ENCODE results near the gene USP12. TPM values are rescaled to one million over a fixed set of nuclear protein-coding genes. Genes with fewer than 3 reads are reported as not detected.
A peak's percentile ranks its signal among the peaks of the same experiment; 100 is the strongest.

USP12 gene
- total RNA-seq, 2 donors from 2014 or later, result 51.4 to 78.6 TPM

- H3K4me3 Mint-ChIP-seq, result no peak overlapping the region
- no peaks in the 10 kb centered on the region for H3K36me3 Mint-ChIP-seq
- peaks cover 20 to 27% of the 10 kb centered on the region in 2 donors for H3K27me3 Mint-ChIP-seq
- no peak overlapping the region for H3K27ac Mint-ChIP-seq
- H3K4me1 Mint-ChIP-seq (ENCODE audit: low read depth in 2 of 2), result peaks cover 16% of the 10 kb centered on the region in 2 donors
- no peaks in the 10 kb centered on the region for H3K9me3 Mint-ChIP-seq
- no peak for ATAC-seq
- no peak for DNase-seq (ENCODE audit: low spot score)
These were observed 142.7 kb downstream of the USP12 start for GRCh38 chr13:27028683-27029480.

DNA sequence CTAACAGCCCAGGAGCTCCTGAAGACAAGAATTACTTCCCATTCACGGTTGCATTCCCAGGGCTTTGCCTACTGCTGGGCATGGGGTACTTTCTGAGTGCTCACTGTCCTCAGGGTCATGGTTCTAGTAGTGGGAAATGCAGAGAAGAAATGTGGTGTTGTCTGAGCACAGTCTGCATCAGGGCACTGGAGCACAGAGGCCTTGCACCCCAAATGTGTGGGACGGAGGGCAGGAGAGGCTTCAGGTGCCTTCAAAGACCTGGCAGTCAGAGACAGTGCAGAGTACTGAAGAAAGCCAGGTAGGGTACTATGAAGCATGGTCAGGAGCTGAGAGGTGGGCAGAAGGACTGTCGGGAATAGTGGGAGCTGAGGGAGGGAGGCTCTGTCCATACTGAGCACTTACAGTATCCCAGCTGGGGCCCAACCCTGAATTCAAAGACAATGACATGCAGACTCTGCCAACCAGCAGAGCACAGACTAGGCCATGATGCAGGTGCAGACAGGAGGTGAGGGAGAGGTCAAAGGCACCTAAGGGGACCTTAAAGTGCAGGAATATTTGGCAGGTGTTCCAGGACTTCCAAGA is 144.4 kb downstream of the USP12 start:
- H3K4me1 Mint-ChIP-seq (ENCODE audit: low read depth in 2 of 2), result peaks cover 20 to 27% of the 10 kb centered on the region in 2 donors

GRCh38 chr13:27026396-27026795 is 145.2 kb downstream of the USP12 start:
- peak overlapping the region; percentile 54 for H3K4me3 Mint-ChIP-seq
- H3K27ac Mint-ChIP-seq, result no peak overlapping the region
- peaks cover 20 to 29% of the 10 kb centered on the region in 2 donors for H3K4me1 Mint-ChIP-seq (ENCODE audit: low read depth in 2 of 2)
- no peaks in the 10 kb centered on the region for H3K9me3 Mint-ChIP-seq
- DNase-seq (ENCODE audit: low spot score) (no peak), ATAC-seq (peak; percentile 64 to 75)
- H3K36me3 Mint-ChIP-seq, result no peaks in the 10 kb centered on the region
- H3K27me3 Mint-ChIP-seq, result peaks cover 18 to 20% of the 10 kb centered on the region in 2 donors

More for the DNA sequence above, 144.4 kb downstream of the USP12 start:
- Mint-ChIP-seq H3K4me3 (peak overlapping the region; percentile 54), H3K36me3 (no peaks in the 10 kb centered on the region), H3K9me3 (no peaks in the 10 kb centered on the region), H3K27ac (no peak overlapping the region), H3K27me3 (peaks cover 20 to 21% of the 10 kb centered on the region in 2 donors)
- no peak for DNase-seq (ENCODE audit: low spot score)
- no peak for ATAC-seq

DNA sequence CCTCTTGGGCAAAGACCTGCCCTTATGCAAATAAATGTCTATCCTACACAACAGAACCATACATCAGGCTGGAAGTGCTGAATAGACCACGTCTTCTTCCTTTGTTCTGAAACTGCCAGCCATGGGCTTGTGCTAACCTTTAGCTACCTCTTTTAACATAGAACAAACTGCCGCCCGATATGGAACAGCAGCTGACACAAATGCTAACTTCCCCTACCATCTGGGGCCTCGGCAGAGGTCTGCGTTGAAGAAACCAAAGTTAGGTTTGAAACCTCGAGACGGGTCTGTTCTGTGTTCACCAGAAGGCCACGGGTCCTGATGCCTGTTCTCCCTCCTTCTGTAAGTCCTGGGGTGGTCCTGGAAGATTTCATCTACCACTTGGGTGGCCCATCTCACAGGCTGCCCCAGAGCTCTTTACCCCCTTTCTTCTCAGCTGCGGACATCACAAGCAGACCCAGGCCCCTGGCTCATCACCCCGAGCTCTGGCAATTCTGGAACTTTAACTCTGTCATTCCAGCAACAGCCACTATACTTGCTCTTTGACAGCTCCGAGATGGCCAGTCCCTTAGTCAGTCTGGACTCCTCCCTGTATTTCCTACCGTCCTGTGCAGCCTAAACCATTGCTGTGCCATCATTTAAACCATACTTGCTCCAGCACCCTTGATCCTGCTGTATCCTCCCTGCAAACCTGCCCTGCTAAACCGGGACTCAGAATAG is 146.7 kb downstream of the USP12 start:
- Mint-ChIP-seq H3K4me3 (no peak overlapping the region), H3K27me3 (peaks cover 12 to 16% of the 10 kb centered on the region in 2 donors), H3K36me3 (no peaks in the 10 kb centered on the region), H3K4me1 (ENCODE audit: low read depth in 2 of 2) (peaks cover 20 to 29% of the 10 kb centered on the region in 2 donors), H3K9me3 (no peaks in the 10 kb centered on the region), H3K27ac (no peak overlapping the region)
- ATAC-seq (no peak), DNase-seq (ENCODE audit: low spot score) (no peak)

DNA sequence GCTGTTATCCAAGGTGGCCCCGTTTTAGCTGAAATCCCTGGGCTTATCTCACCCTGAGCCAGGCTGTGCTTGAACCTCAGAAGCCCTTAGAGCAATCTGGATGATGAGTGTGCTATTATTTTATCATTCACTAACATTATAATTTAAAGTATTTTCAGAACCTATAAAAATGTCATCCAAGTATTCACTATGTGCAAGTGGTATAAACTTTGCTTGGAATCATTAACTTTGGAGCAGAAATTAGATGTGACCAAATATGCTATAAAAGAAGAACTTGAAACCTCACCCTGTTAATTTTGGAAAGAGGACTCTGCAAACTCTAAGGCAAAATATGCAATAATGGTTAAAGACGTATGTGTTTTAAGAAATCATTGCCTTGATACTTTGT is 147.5 kb downstream of the USP12 start:
- H3K27ac Mint-ChIP-seq, result no peak overlapping the region
- DNase-seq (ENCODE audit: low spot score) (no peak), ATAC-seq (no peak)
- peaks cover 20 to 29% of the 10 kb centered on the region in 2 donors for H3K4me1 Mint-ChIP-seq (ENCODE audit: low read depth in 2 of 2)
- no peaks in the 10 kb centered on the region for H3K36me3 Mint-ChIP-seq
- H3K27me3 Mint-ChIP-seq, result peaks cover 10 to 11% of the 10 kb centered on the region in 2 donors
- H3K9me3 Mint-ChIP-seq, result no peaks in the 10 kb centered on the region
- H3K4me3 Mint-ChIP-seq, result no peak overlapping the region

- Mint-ChIP-seq H3K27me3 (peaks cover 5 to 8% of the 10 kb centered on the region in 2 donors), H3K4me1 (ENCODE audit: low read depth in 2 of 2) (peaks cover 20 to 29% of the 10 kb centered on the region in 2 donors), H3K27ac (no peak overlapping the region), H3K4me3 (peak overlapping the region; percentile 56), H3K9me3 (no peaks in the 10 kb centered on the region), H3K36me3 (no peaks in the 10 kb centered on the region)
- ATAC-seq, result no peak
- no peak for DNase-seq (ENCODE audit: low spot score)
These were observed 148.1 kb downstream of the USP12 start for GRCh38 chr13:27023385-27024073.

DNA sequence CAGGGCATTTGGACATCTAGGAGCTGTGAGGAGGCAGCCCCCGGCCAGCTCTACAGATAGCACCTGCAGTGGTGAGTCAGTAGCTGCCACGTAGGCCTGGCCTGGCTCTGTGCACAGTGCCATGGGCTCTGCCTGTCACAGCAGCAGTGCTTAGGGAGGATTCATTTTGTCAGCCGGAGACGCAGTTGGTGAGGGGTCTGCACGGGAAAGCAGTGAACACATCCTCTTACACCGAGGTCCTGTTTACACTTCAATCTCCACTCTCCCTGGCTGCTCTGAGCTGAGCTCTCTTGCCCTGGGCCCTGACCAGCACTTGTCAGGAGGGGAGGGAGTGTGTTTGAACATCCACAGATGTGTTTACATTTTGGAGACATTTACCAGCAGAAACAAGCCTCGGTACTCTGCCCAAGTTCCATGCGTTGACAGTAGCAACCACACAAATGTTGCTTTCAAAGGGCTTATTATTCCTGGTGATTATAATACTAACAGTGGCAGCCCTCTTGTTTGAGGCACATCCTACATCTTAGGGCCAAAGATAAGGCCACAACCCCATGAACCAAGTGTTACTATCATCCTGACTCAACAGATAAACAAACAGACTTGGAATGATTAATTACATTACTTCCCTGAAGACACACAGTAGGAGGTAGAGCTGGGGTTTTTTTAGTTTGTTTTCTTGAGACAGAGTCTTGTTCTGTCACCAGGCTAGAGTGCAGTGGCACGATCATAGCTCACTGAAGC is 148.9 kb downstream of the USP12 start:
- peak; percentile 84 to 90 for ATAC-seq
- no peak for DNase-seq (ENCODE audit: low spot score)
- Mint-ChIP-seq H3K27ac (no peak overlapping the region), H3K9me3 (no peaks in the 10 kb centered on the region), H3K27me3 (peaks cover 5 to 8% of the 10 kb centered on the region in 2 donors), H3K4me1 (ENCODE audit: low read depth in 2 of 2) (peaks cover 20 to 29% of the 10 kb centered on the region in 2 donors), H3K36me3 (no peaks in the 10 kb centered on the region), H3K4me3 (peak overlapping the region; percentile 11)

DNA sequence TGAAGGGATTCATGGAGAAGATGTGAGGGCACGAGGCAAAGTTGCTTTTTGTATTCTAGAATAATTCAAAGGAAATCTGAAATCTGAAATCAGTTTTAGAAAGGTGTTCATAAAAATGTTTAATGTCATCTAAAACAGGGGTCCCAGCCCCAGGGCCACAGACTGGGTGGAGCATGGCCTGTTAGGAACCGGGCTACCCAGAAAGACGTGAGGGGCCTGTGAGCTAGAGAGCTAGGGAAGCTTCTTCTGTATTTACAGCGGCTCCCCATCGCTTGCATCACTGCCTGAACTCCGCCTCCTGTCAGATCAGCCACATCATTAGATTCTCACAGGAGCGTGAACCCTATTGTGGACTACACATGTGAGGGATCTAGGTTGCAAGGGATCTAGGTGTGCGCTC is 151.2 kb downstream of the USP12 start:
- H3K27me3 Mint-ChIP-seq, result peaks cover 5% of the 10 kb centered on the region in 2 donors
- H3K9me3 Mint-ChIP-seq, result no peaks in the 10 kb centered on the region
- no peak for ATAC-seq
- H3K36me3 Mint-ChIP-seq, result no peaks in the 10 kb centered on the region
- H3K4me3 Mint-ChIP-seq, result no peak overlapping the region
- no peak for DNase-seq (ENCODE audit: low spot score)
- H3K27ac Mint-ChIP-seq, result no peak overlapping the region
- H3K4me1 Mint-ChIP-seq (ENCODE audit: low read depth in 2 of 2), result peaks cover 3 to 13% of the 10 kb centered on the region in 2 donors

DNA sequence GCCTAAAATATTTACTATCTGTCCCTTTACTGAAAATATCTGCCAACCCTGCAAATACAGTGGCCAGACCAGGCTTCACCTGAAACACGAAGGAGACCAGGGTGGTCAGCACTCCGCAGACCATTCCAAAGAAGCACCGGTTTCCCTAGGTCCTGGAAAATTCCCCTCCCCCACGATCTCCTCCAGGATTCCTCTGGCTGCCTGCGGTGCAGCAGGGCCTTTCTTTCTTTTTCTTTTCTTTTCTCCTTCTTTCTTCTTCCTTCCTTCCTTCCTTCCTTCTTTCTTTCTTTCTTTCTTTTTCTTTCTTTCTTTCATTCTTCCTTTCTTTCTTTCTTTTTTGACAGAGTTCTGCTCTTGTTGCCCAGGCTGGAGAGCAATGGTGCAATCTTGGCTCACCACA is 152.7 kb downstream of the USP12 start:
- H3K9me3 Mint-ChIP-seq, result no peaks in the 10 kb centered on the region
- H3K27ac Mint-ChIP-seq, result no peak overlapping the region
- ATAC-seq, result no peak
- H3K27me3 Mint-ChIP-seq, result peaks cover 8 to 12% of the 10 kb centered on the region in 2 donors
- no peaks in the 10 kb centered on the region for H3K36me3 Mint-ChIP-seq
- no peak overlapping the region for H3K4me3 Mint-ChIP-seq
- DNase-seq (ENCODE audit: low spot score), result no peak
- H3K4me1 Mint-ChIP-seq (ENCODE audit: low read depth in 2 of 2), result peaks cover 6 to 13% of the 10 kb centered on the region in 2 donors

DNA sequence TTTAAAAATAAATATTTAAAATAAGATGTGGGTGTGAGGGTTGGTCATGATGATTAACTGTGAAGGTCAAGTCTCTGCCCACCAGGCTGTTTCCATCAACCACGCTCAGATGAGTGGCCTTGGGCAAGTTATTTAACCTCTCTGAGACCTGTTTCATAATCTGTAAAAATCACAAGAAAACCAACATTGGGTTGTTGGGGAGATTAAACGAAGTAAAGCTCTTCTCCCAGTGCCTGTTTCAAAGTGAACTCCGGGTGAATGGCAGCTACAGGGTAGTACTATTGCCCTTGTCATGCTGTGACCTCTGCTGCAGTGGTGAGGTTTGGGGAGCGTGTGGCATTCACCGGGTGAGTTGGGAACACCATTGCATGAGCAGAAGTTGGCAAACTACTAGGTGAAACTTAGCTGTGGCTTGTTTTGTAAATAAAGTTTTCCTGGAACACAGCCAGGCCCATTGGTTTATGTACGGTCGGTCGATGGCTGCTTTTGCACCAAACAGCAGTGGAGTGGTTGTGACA is 153.2 kb downstream of the USP12 start:
- Mint-ChIP-seq H3K36me3 (no peaks in the 10 kb centered on the region), H3K27ac (no peak overlapping the region), H3K4me1 (ENCODE audit: low read depth in 2 of 2) (peaks cover 6 to 8% of the 10 kb centered on the region in 2 donors), H3K4me3 (no peak overlapping the region), H3K27me3 (peaks cover 8 to 12% of the 10 kb centered on the region in 2 donors), H3K9me3 (no peaks in the 10 kb centered on the region)
- no peak for DNase-seq (ENCODE audit: low spot score)
- ATAC-seq, result no peak

DNA sequence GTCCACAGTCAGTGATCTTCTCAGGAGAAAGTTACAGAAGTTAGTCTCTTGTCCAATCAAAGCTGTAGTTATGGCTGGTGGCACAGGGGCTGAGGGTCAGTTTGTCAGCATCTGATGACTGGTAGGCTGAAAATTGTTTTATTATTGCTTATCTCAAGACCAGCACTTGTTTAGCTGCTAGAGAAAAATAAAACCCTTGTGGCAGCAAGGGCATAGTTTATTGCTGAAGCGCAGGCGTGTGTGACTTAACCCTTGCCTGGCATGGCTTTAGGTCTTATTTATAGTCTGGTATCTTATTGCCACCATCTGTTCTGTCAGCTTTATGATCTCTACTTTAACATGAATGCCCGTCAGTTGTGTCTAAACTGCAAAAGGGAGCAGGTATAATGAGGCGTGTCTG is 154.7 kb downstream of the USP12 start:
- Mint-ChIP-seq H3K36me3 (no peaks in the 10 kb centered on the region), H3K27me3 (peaks cover 8 to 12% of the 10 kb centered on the region in 2 donors), H3K4me3 (no peak overlapping the region), H3K4me1 (ENCODE audit: low read depth in 2 of 2) (peaks cover 0 to 2% of the 10 kb centered on the region in 2 donors), H3K9me3 (no peaks in the 10 kb centered on the region), H3K27ac (no peak overlapping the region)
- ATAC-seq, result no peak
- DNase-seq (ENCODE audit: low spot score), result no peak

Measured in natural killer cell treated with Interleukin-12 subunit alpha and Interleukin-12 subunit beta and Interleukin-15 and Interleukin-18, amount 100 ng/mL, for 72 hours (primary cell).